HG02884 (cell line): Measurements from ENCODE around the gene ODC1.

Experiments used
- ATAC-seq: cut with Tn5 transposase; IDR thresholded peaks from one replicate; pipeline ENCODE4 v1.9.1; 2021; ENCODE audit warnings: mild to moderate bottlenecking, moderate library complexity; ENCODE audit not compliant: unreplicated experiment

Gene ODC1

DNA sequence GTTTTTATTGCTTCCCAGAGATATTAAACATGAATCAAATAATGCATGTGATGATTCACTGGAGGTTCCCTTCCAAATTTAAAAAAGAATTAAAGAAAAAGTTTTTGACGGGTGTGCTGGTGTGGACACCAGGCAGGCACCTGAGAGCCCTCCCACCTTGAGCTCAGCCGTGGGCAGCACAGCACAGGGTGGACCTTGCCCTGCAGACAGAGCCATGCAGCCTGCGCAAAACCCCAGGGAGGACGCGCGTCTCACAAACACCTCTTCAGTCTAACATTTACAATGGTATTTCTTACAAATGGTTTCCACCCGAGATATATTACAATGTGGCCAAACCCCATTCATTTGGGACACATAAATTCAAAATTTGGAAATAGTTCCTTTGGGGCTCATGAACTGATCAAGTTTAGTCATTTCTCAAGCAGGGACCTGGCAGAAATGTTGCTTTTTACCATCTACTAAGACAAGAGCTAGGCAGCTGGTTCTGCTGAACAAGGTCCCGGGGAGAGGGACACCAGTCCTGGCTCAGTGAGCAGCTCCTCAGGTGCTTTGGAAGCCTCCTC is 45.4 kb downstream of the ODC1 start:
- ATAC-seq = no peak

DNA sequence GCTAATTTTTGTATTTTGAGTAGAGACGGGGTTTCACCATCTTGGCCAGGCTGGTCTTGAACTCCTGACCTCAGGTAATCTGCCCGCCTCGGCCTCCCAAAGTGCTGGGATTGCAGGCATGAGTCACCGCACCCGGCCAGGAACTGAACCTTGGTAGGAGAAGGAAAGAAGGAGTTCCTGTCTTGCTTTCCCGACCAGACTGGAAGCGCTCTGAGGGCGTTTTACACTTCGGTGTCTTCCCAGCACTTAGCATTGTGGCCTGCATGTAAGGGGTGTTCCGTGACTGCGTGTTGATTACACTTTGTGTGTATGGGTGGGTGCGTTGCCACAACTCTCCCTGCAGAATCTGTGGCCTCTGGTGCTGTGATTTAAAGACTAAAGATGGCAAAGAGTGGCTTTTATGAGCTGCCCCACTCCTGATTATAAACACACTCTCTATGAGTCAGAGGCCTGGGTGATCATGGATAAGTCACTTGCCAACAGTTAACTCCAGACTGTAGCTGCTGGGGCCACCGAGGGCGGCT is 46.0 kb downstream of the ODC1 start:
- ATAC-seq = no peak

DNA sequence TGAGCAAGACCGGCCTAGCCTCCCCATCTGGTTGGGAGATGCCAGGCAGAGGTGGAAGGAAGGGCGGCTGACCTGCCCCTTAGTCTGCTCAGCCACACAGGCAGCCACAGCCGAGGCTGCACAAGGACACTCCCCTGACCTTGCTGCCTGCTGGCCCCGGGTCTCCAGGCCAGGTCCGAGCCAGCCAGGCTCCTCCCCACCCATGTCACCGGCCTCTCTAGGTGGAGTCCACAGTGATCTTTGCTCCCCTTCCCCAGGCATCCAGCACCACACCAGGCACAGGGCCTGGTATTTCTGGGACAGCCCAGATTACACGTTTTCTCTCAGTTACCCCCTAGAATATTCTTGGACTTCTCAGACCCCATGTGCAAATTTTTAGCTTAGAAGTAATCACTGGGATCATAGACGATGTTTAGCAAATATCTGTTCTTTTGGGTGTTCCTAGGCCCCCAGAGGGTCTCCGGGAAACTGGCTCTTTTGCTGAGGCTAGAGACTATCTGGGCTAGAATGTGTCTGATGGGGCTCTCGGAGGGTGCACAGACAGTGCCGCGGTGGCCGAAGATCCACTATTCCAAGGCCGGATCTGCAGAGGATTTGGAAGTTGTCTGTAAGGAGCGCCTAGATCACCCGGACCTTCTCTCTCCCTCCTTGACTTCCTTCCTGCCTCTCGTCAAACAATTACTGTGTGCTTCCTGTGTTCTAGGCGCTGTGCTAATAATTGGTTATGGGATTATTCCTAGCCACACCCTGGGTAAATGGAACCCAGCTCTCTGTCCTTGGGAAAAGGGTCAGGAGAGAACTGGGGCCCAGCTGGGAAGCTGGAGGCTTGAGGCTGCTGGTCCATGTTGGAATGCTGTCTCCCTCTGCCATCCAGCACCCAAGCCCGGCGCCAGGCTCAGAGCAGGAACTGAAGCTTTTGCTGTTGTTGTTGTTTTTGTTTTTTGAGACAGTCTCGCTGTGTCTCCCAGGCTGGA is 46.9 kb downstream of the ODC1 start:
- no peak for ATAC-seq

DNA sequence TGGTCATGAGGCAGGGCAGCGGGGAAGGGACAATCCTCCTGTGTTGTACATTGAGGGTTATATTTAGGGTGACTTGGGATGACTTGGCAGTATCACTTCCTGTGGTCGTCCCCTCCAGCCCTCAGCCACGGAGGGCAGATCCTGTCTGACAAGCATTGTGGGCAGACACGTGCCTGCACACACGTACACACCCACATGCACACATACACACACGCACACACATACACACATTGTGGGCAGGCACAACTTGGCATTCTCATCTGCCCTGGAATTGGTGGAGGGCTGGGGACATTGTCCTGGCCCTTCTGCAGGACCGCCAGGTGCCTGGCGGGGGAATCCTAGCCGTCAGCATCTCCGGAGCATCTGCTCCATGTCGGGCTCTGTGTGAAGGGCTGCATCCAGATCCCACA is 47.6 kb downstream of the ODC1 start:
- ATAC-seq = no peak

DNA sequence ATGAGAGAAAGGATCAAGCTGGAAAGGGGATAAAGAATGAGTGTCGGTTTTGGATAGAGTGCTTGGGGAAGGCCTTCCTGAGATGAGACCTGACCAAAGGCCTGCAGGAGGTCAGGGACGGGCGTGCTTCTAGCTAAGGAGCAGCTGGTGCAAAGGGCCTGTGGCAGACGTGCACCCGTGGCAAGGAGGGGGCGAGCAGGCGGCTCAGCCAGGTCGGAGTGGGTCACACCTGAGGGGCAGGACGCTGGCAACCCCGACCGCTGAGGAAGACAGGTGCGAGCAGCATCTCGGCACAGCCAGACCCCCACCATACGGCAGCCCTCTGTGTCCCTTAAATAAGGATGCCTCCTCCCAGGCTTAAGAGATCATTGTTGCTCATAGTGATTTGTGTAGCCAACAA is 48.1 kb downstream of the ODC1 start:
- ATAC-seq = no peak

DNA sequence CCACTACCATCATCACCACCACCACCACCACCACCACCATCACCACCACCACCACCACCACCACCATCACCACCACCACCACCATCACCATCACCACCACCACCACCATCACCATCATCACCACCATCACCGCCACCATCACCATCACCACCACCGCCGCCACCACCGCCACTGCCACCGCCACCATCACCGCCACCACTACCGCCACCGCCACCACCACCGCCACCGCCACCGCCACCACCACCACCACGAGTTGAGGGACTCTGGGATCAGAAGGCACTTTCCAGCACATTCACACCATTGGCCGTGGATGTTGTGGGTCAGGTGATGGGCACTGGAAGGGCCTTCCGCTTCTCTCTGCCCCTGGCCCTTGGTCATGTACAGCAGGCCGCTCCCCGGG is 48.8 kb downstream of the ODC1 start:
- ATAC-seq = no peak

DNA sequence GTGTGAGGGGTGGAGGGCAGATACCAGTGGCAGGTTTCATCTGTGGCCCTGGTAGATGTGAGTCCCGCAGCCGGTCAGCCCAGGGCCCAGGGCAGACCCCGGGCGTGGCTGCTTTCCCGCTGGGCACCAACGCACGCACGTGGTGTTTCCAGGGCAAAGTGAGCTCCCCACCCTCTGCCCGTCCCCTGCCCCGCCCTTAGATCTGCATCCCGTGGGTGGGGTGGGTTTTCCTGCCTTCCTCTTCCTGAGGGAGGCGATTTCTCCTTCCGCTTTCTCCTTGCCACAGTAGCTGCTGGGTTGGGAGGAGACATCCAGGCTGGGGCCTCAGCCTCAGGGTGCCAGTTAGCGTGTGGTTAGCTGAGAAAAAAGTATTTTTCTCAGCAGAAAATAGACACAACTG is 49.6 kb downstream of the ODC1 start:
- ATAC-seq = no peak

DNA sequence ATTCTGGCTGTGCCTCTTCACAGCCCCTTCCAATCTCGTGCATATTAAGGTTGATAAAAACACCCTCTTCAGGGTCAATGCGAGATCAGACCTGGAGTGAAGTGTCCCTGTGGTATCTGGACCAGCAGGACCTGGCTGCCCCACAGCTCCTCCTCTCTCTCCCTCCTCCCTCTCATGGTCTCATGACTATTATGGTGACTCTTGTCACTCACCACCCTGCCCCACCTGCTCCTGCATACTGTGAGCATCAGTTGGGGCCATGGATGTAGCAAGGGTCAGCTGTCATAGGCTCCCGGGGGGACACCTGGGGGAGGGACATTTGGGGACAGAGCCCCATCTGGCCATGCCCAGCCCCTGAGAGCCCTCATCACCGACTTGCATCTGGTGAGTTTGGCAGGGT is 50.2 kb downstream of the ODC1 start:
- no peak for ATAC-seq

DNA sequence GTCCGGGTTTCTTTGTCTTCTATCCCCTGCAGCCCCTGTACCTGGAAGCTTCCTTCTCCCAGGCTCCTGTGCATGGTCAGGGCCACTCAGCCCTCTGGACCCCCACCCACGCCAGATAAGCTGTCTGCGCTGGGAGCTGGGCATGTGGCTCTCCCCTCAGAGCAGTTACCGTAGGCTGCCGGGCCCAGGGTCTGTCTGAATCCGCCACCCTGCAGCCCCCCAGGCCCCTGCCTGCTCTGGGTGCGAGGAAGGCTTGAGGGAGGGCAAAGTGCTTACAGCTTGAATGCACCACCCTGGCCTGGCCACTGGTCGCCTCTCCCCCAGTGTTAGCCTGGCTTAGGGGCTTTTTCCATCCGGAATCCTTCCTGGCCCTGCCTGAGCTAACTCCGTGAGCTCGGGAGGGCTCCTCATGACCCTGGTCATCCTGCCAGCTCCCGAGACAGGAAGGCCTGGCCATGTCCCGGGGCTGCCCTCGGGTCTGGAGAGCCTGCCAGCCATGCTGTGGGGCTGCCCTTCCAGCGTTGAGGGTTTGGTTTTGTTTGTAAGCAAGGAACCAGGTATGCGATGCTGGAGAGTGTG is 50.7 kb downstream of the ODC1 start:
- ATAC-seq = no peak

DNA sequence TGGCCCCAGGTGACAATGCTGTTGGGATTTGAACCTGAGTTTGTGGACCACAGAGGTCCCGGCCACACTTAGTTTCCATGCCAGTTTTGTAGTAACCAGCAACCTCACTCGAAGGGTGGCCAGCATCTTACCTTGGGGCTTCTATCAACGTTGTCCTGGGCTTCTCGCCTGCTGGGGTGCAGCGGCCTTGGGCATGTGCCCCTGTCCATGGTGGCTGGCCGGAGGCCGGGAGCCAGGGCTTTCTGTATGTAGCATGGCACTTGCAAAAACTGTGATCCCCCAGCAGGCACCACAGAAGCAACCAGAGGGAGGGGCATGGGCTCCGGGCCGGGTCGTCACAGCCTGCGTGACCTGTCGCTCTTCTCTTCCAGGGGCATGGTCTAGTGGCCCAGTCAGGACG is 51.7 kb downstream of the ODC1 start:
- no peak for ATAC-seq

DNA sequence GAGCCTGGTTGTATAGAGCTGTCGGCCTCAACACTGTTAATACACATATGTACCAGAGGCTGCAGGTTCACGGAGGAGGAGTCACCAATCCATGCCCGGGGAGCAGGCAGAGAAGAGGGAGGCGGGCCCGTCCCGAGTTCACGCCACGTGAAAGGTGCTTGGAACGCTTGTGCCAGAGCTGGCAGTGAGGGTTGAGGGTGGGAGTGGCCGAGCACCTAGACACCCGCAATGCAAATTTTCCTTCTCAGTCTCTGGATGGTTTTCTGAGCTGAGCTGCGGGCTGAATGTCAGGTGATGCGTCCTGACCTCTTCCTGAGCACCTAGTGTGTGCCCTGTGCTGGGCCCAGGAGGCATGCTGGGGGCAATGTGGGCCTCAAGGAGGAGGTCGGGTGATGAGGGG is 52.2 kb downstream of the ODC1 start:
- ATAC-seq = no peak

DNA sequence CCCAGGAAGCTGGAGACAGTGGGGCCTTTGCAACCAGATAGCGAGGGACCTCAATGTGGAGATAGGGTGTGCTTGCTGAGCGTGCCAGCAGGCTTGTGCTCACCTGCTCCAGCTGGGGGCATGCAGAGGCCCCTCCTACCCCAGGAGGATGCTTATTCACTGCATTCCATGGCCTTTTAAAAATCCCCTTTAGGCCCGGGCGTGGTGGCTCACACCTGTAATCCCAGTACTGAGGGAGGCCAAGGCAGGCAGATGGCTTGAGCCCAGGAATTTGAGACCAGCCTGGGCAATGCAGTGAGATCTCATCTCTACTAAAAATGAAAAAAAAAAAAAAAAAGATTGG is 54.5 kb downstream of the ODC1 start:
- ATAC-seq = no peak

DNA sequence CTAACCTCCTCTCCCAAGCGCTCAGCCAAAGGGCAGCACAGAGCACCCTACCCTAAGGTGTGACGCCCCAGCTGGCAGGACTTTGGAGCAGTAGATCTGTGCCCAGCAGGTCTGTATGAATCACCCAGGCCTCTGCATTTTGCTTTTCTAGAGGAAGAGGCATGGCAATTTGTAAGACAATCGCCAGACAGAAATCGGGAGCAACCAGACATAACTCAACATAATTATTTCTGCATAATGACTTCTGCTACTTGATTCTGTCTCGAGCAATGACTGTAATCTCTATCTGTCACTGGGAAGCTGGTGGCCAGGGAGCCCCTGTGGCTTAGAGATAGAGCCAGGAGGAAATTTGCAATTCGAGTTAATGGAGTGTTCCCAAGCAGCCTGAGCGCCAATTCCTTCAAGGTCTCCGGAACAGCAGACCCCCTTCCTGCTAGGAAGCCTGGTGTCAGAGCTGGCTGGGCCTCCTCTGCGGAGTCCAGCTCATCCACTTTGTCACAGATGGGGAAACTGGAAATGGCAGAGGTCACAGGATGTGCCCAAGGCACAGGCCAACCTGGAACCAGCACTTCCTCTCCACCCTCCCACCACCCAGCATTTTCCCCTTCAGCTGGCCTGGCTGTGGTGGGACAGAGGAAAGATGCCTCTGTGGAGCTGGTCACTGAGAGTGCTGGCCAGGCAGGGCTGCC is 55.0 kb downstream of the ODC1 start:
- no peak for ATAC-seq

DNA sequence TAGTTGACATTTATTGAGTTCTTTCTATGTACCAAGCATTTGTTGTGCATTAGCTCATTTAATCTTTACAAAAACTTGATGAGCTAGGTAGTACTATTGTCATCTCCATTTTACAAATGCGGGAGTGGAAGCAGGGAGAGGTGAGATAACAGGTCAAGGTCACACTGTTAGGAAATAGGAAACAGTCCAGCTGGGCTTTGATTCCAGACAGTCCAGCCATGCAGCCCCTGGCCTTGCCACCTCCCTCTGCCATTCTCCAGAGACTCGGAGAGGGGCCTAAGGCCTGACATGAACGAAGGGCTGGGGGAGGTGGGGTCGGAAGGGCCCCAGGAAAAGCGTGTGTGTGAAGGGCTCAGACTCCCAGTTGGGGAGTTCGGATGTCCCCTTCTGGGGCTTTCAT is 55.6 kb downstream of the ODC1 start:
- no peak for ATAC-seq

DNA sequence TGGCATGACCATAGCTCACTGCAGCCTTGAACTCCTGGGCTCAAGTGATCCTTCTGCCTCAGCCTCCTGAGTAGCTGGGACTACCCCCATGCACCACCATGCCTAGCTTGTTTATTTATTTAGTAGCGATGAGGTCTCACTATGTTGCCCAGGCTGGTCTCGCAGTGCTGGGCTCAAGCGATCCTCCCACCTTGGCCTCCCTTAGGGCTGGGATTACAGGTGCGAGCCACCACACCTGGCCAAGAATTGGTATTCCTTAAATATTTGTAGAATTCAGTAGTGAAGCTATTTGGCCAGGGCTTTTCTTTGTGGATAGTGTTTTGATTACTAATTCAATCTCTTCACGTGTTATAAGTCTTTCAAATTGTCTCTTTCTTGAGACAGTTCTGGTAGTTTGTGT is 56.0 kb downstream of the ODC1 start:
- no peak for ATAC-seq

DNA sequence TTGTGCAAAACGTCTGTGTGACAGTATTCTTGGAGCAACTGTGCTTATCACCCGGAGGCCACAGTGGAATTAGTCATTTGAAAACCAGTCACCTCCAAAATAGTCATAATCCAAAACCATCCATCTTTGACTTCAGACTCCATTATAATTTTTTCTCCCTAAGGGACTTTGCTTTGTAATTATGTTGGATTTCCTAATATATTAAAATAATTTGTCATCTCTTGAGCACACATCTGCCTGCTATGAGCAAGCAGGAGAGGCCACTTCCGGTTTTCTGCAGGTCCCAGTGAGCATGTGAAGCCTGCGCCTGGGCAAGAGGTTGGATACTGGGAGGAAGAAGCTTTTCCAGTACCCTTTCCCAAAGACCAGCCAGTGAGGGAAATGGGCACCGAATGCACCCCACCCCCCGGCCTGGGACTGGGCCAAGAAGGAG is 57.7 kb downstream of the ODC1 start:
- no peak for ATAC-seq
